GM19351 (cell line): Measurements from ENCODE around the gene HIP1.
"Not testable (repeated sequence)": the region's sequence is repeated elsewhere in the genome, so short reads cannot be mapped to it uniquely, and the experiment has no call there.

Source experiments
- ATAC-seq: cut with Tn5 transposase; IDR thresholded peaks from one replicate; pipeline ENCODE4 v1.9.1; 2021; ENCODE audit warnings: mild to moderate bottlenecking, moderate library complexity; ENCODE audit not compliant: unreplicated experiment

HIP1 gene

DNA sequence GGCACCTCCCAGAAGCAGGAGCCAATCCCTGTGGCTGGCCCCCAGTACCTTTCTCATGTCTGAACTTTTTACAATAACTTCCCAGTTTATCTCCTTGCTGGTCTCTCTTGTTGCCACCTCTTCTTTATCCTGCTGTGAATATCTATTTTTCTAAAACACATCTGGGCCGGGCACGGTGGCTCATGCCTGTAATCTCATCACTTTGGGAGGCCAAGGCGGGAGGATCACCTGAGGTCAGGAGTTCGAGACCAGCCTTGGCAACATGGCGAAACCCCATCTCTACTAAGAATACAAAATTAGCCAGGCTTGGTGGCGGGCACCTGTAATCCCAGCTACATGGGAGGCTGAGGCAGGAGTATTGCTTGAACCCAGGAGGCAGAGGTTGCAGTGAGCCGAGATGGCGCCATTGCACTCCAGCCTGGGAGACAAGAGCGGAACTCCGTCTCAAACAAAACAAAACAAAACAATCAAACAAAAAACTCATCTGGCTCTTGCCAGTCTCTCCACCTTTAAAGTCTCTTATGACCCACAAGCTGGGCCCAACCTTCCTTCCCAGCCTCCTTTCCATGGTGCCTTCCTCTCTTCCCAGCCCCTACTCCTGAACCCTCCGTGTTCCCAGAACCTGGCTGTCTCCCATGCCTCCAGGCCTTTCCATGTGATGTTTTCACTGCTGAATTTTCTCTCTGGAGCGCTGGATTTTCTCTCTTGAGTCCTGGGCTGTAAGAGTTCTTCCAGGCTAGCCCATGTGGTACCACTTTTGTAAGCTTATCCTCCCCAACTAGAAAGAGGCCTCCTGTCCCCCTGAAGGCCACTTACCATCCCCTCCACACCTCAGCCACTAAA is 51.3 kb downstream of the HIP1 start:
- no peak for ATAC-seq

DNA sequence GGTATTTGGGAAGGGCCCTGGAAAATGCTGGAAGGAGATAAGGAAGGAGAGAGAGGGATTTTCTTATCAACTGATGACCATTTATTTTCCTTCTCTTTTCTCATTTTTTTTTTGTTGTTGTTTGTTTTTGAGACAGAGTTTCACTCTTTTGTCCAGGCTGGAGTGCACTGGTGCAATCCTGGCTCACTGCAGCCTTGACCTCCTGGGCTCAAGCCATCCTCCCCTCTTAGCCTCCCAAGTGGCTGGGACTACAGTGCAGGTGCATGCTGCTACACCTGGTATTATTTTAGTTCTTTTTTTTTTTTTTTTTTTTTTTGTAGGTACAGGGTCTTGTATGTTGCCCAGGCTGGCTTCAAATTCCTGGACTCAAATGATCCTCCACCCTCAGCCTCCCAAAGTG is 52.2 kb downstream of the HIP1 start:
- no peak for ATAC-seq

DNA sequence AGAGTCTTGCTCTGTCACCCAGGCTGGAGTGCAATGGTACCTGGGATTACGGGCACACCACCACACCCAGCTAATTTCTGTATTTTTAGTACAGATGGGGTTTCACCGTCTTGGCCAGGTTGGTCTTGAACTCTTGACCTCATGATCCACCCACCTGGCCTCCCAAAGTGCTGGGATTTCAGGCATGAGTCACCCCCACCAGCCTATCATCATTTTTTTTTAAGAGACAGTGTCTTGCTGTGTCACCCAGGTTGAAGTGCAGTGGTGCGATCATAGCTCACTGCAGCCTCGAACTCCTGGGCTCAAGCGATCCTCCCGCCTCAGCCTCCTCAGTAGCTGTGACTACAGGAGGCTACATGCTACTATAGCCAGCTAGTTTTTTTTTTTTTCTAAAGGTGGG is 56.7 kb downstream of the HIP1 start:
- not testable (repeated sequence) for ATAC-seq

DNA sequence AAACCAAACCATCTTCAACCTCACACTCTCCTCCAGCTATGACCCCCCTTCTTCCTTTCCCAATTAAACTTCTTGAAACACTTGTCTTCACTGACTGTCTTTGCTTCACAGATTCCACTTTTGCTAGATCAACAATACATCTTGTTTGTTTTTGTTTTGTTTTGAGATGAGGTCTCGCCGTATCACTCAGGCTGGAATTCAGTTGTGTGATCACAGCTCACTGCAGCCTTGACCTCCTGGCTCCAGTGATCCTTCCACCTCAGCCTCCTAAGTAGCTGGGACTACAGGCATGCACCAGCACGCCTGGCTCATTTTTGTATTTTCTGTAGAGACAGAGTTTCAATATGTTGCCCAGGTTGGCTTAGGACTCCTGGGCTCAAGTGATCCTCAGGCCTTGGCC is 59.7 kb downstream of the HIP1 start:
- no peak for ATAC-seq

DNA sequence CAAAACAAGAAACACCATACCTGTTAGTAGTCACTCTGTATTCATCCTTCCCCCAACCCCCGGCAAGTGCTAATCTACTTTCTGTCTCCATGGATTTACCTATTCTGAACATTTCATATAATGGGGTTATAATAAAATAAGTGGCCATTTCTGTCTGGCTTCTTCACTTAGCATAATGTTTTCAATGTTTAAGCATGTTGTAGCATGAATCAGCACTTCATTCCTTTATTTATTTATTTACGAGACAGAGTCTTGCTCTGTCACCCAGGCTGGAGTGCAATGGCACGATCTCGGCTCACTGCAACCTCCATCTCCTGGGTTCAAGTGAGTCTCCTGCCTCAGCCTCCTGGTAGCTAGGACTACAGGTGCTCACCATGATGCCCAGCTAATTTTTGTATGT is 69.2 kb downstream of the HIP1 start:
- no peak for ATAC-seq

DNA sequence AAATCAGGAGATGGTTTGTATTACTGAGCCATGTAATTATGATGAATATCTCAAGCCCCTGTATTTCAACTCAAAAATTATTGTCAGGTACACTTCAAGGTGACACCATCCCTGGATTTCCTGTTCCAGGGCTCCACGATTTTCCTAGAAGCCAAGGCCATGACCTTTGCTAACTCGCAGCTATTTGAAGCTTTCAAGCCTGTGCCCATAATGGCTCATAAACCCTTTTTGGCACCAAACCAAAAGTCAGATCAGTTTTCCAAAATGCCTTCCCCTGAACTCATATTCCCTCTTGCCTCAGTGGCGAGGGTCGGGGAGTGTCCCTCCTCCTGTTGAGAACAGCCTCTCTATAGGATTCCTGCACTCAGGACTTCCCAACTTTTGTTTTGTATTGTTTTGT is 70.8 kb downstream of the HIP1 start:
- ATAC-seq, result no peak

DNA sequence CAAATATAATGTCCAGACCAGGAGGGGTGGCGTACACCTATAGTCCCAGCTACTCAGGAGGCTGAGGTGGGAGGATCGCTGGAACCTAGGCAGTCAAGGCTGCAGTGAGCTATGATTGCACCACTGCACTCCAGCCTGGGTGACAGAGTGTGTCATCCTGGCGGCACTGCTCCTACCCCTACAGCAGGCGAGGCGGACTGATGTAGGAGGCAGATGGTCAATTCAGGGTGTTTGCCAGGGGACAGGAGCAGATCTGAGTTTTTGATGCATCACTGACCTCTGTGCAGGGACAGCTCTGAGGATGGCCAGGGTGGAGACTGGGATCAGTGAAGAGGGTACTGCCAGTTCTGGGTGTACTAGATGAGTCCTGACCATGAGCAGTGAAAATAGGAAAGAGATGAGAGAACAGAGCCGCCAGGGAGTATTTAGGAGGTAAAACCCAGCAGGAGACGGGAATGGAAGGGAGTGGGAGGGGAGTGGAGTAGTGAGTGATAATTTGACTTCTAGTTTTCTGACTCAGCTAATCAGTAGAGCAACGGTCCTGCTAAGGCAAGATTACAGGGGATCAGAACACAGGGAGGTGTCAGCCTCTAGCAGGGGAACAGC is 75.3 kb downstream of the HIP1 start:
- peak; percentile 38 for ATAC-seq

DNA sequence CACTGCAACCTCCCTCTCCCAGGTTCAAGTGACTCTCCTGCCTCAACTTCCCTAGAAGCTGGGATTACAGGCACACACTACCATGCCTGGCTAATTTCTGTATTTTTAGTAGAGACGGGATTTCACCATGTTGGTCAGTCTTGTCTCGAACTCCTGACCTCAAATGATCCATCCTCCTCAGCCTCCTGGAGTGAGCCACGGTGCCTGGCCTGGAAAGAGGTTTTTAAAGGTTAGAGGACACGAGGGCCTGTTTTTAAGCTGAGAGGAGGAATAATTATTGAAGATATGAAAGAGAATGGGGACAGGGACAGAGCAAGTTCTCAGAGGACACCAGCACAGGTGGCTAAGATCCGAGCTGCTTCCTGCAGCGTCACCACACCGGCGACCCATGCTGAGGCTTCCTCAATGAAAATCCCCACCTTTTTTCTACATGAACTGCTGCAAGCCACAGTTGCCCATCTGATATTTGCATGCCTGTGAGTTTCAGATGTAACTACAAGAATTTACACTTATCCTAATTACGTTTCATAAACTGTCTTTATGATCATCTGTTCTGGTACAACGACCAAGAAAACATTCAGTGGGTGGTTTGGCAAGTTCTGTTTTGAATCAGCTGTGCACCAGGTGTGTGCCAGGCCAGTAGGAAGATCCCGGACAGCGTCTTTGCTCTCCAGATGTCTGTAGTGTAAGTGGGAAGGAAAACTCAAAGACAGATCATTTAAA is 76.0 kb downstream of the HIP1 start:
- ATAC-seq, result peak; percentile 89

DNA sequence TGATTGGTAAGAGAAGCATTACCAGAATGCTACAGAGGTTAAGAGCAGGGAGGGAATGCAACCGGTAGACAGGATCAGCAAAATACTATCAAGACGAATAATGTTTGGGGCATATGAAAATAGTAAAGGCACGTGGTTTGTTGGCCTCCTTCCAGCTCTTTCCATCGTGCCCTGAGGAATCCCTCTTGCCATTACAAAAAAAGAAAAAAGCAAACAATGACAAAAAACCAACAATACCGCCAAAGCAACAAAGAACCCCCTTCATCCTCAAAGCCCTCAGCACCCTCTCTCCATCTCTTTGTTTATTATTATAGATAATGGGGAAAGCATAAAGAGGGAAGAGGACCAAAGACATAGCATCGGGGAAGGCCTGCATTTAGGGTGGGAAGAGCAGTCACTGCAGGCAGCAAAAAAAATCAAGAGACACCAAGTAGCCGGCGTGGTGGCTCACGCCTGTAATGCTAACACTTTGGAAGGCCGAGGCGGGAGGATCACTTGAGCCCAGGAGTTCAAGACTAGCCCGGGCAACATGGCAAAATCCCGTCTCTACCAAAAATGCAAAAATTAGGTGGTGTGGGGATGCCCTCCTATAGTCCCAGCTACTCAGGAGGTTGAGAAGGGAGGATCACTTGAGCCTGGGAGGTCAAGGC is 78.0 kb downstream of the HIP1 start:
- no peak for ATAC-seq

DNA sequence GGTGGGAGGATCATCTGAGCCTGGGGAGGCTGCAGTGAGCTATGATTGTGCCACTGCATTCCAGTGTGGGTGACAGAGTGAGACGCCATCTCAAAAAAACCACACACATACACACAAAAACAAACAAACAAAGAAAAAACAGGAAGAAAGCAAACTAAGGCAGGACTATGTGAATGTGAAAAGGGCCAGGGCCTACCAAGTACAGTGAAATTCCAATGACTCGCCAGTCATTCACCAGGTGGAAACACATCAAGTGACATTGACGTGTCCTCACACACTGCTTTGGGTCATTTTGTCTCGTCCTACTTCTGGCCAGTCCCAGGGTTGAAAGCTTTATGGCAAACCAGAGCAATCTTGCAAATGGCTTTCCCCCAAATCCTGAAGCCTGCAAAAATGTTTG is 79.9 kb downstream of the HIP1 start:
- ATAC-seq, result no peak

DNA sequence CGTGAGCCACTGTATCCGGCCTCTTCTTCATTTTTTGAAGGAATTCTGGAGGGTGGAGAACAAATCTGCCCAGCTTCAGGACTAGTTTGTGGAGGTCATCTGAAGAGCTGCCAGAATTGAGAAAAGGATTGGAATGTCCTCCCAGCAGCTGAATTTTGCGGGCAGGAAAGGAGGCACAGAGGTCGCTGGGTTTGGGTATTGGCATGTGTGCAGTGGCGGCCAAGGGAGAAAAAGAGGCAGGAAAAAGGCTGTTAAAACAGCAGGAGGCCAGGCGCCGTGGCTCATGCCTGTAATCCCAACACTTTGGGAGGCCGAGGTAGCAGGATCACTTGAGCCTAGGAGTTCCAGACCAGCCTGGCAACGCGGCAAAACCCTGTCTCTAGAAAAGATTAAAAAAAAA is 80.4 kb downstream of the HIP1 start:
- no peak for ATAC-seq

DNA sequence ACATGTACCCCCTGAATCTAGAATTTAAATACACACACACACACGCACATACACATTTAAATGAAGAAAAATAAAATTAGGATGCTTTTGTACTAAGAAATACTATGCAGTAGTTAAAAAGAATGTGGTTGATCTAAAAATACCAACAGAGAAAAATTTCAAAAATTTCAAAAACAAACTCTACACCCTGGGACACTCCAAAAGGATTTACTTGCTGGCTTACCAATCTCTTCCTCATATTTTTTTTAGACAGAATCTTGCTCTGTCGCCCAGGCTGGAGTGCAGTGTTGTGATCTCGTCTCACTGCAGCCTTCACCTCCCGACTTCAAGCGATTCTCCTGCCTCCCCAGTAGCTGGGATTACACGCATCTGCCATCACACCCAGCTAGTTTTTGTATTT is 80.9 kb downstream of the HIP1 start:
- no peak for ATAC-seq

DNA sequence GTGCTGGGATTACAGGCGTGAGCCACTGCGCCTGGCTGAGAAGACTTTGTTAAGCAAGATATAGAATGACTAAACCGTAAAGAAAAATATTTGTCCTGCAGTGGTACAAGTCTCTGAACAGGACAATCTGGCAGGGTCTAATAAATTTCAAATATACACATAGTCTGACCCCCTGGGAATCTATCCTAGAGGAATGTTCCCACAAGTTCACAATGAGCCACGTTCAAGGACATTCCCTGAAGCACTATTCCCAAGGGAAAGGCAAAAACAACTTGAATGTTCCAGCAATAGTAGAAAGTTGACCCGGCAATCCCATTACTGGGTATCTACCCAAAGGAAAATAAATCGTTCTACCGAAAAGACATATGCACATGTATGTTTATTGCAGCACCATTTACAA is 82.0 kb downstream of the HIP1 start:
- no peak for ATAC-seq

DNA sequence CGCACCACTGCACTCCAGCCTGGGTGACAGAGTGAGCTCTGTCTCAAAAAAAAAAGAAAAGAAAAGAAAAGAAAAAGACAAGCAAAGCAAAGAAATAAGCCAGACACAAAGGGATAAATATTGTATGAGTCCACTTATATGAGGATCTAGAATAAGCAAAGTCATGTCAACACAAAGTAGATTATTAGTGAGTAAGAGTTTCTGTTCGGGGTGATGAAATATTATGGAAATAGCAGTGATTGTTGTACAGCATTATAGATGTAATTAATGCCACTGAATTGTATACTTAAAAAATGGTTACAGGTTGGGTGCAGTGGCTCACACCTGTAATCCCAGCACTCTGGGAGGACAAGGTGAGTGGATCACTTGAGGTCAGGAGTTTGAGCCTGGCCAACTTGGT is 83.2 kb downstream of the HIP1 start:
- no peak for ATAC-seq

DNA sequence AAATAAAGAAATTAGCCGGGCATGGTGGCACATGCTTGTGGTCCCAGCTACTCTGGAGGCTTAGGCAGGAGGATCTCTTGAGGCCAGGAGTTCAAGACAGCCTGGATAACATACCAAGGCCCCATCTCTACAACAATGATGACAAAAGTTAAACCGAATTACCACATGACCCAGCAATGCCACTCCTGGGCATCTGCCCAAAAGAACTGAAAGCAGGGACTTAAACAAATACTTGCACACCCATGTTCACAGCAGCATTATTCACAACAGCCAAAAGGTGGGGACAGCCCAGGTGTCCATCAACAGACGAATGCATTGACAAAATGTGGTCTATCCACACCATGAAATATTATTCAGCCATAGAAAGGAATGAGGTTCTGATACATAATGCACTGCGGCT is 83.9 kb downstream of the HIP1 start:
- ATAC-seq, result no peak

DNA sequence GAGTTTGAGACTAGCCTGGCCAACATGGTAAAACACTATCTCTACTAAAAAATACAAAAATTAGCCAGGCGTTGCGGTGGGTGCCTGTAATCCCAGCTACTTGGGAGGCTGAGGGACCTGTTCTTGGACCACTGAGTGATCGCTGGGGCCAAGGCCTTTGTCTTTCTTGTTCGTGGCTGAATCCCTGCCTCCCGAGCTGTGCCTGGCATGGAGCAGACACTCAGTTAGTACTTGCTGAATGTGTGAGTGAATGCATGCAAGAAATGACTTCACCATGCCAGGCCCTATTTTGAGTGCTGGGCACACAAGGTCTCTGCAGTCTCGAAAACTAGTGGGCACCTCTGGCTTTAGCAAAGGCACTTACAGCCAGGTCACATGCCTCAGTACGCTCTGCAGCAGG is 85.1 kb downstream of the HIP1 start:
- ATAC-seq, result no peak

DNA sequence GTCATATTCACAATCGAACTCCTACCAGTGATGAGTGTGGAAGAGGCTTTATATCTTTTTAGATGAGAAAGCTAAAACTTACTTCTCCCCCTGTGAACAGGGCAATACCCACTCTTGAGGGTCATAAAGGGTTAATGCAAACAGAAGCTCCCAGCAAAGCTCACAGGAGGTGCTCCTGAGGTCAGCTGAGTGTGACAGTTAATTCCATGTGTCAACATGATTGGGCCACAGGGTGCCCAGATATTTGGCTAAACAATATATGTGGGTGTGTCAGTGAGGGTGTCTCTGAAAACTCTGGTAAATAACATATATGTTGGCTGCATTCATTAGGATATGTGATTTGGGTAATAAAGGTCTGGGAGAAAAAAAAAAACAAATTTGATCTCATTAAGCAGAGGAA is 86.0 kb downstream of the HIP1 start:
- no peak for ATAC-seq

DNA sequence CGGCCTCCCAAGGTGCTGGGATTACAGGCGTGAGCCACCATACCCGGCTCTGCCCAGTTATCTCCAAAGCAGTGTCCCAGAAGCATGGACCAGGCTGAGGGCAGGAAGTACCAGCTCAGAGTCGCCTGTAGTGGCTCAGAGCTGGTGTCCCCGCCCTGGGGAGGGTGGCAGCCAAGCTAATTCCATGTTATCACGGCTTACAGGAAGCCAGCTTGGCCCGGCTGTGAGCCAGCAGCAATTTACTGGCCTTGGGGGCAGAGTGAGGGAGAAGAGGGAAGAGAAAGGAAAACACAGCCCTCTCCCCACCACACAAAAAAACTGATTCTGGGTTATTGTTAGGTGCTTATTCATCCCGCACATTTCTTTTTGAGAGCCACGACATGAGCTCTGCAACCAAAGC is 88.1 kb downstream of the HIP1 start:
- no peak for ATAC-seq

DNA sequence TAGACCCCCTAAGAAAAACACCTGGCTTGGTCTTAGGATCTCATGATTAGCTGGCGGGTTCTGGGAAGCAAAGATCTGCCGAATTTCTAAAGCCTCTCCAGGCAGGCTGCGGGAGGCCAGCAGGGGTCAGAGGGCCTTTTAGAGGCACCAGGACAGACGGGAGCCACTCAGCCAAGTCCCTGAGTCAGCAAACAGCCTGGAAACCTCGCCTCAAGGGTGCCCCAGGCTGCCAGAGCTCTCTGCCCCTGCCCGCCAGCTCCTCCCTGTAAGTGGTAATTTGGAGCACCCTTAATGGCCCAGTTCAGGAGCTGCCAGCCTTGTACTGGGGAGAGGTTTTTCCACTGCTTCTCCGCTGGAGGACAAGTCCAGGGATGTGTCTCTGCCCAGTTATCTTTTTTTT is 88.7 kb downstream of the HIP1 start:
- ATAC-seq, result no peak

DNA sequence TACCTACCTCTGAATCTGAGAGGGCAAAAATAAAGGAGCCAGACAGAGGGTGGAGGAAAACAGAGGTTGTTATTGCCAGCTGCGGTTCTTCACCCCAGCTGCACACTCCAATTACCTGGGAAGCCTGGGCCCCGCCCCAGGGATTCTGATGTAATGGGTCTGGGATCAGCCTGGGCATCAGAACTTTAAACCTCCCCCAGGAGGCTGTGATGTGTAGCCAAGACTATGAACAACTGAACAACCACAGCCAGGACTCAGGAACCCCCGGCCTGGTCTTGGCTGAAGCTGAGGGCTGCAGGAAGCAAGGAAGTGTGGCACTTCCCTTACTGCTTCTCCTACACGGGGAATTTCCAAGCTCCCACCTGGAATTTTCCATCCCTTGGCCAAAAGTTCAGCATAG is 89.3 kb downstream of the HIP1 start:
- ATAC-seq, result no peak

DNA sequence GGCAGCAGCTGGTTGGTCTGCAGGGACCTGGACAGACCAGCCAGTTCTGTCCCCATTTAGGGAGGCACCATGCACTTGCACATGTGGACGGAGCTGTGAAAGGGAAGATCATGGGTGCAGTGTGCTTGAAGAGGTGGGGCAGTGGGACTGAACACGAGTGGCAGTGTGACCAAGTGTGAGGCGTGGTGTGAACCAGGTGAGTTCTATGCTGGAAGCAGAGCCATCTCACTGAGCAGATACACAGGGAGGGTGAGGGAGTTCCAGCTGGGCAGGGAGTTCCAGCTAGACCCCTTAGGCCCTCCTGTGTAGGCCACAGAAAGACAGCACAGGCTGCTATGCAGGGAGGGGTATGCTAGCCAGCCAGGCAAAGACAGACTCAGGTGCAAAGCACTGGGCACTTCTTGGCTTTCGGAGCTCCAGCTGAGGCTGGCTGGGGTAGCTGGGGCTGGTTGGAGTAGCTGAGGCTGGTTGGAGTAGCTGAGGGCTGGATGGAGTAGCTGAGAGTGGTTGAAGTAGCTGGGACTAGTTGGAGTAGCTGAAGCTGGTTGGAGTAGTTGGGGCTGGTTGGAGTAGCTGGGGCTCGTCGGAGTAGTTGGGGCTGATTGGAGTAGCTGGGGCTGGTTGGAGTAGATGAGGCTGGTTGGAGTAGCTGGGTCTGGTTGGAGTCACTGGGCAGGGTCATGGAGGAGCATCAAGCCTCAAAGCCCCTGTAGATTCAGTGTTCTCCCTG is 90.9 kb downstream of the HIP1 start:
- ATAC-seq, result no peak
